Gastrocnemius medialis (tissue), 4 donors: ENCODE results near the gene GSG1L2. TPM values are rescaled to one million over a fixed set of nuclear protein-coding genes. Genes with fewer than 3 reads are reported as not detected.

Experiments
- ATAC-seq, 2 donors: fragments of 150-250 bp; one replicate each; pipeline ENCODE4 v1.9.1; 2016
- DNase-seq, 2 donors: peaks; one replicate each; pipeline ENCODE4 v3.0.0-alpha.2; 2019
- H3K27ac ChIP-seq, 4 donors: fragments of 200-600 bp; sonication (generic); 1 replicate in 1 of 4; 2 replicates in 3 of 4; pipeline ENCODE4 v1.5.1; 2016 to 2018; ENCODE audit warnings: mild to moderate bottlenecking in 2 of 4, moderate library complexity in 1 of 4
- H3K27me3 ChIP-seq, 3 donors: fragments of 200-600 bp; sonication (generic) in 2 of 3; 1 replicate in 1 of 3; 2 replicates in 2 of 3; pipeline versions ENCODE4 v1.5.1 to v1.6.0; 2016 to 2019; ENCODE audit warnings: mild to moderate bottlenecking in 1 of 3, moderate library complexity in 1 of 3
- H3K36me3 ChIP-seq, 2 donors: fragments of 200-600 bp; sonication (generic) in 1 of 2; one replicate each; pipeline ENCODE4 v1.5.1; 2017 to 2018
- H3K4me1 ChIP-seq, 2 donors: fragments of 200-600 bp; sonication (generic) in 1 of 2; one replicate each; pipeline ENCODE4 v1.5.1; 2016 to 2017; ENCODE audit warnings: mild to moderate bottlenecking in 2 of 2
- H3K4me3 ChIP-seq, 4 donors: fragments of 200-600 bp; sonication (generic) in 3 of 4; 1 replicate in 1 of 4; 2 replicates in 3 of 4; pipeline ENCODE4 v1.5.1; 2016 to 2019; ENCODE audit warnings: mild to moderate bottlenecking in 2 of 4
- H3K9me3 ChIP-seq, 3 donors: fragments of 200-600 bp; sonication (generic) in 2 of 3; 1 replicate in 1 of 3; 2 replicates in 2 of 3; pipeline ENCODE4 v1.5.1; 2016 to 2019
- POLR2A ChIP-seq, 2 donors: fragments of 450-650 bp; IDR thresholded peaks; one replicate each; pipeline ENCODE4 v1.6.1; 2017; ENCODE audit warnings: antibody characterized with exemption in 2 of 2, mild to moderate bottlenecking in 2 of 2, moderate library complexity in 2 of 2
- in situ Hi-C, 4 donors: fragments of 200-750 bp; cut with MboI; loops; one replicate each; pipeline versions ENCODE4 v1.15.0 to v1.8.0; 2017; ENCODE audit warnings: low sequenced_read_pairs in 4 of 4
- intact Hi-C: fragments of 100-400 bp; cut with DNase I; formaldehyde crosslinking; loops from one replicate; pipeline ENCODE4 v1.15.1; 2023; ENCODE audit warnings: low total_unique reads
- total RNA-seq, 4 donors: library from RNA; depleted of rRNA; stranded (reverse); fragments of >200 nt; gene quantifications; one replicate each; pipeline versions ENCODE4 v1.1.0 to v1.2.3, GENCODE V29; 2016
- TF ChIP-seq, protein P1 (sequence below), 5 experiments: fragments of 450-650 bp in 3 of 5; fragments of 200-600 bp in 2 of 5; sonication (generic) in 2 of 5; IDR thresholded peaks in 4 of 5; conservative IDR thresholded peaks in 1 of 5; 1 replicate in 4 of 5; 2 replicates in 1 of 5; pipeline ENCODE4 v1.5.1; 2016 to 2019; ENCODE audit warnings: antibody characterized with exemption in 5 of 5, mild to moderate bottlenecking in 3 of 5, moderate library complexity in 3 of 5

The GSG1L2 gene
- total RNA-seq, 4 donors from 2014 or later: not detected

DNA sequence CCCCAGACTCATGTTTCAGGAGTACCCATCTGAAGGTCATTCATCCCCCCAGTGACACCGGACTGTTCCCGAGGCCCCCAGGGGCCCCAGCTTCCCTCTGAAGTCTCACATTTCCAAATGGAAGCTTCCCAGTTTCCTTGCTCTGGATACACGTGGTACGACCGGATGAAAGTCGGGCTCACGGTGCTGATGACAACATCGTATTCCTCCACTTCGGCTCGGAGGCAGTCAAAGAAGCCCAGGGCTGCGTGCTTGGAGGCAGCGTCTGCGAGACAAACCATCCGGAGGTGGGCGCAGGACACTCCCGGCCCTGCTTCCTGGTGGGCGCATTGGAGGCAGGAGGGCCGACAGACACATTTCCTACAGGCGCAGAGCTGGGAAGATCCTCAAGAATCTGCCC is 49.2 kb downstream of the GSG1L2 start:
- ATAC-seq (no peak), DNase-seq (no peak)
- Histone ChIP-seq H3K36me3 (no peaks in the 10 kb centered on the region), H3K4me1 (no peaks in the 10 kb centered on the region), H3K27me3 (no peaks in the 10 kb centered on the region), H3K27ac (no peak overlapping the region), H3K4me3 (no peak overlapping the region), H3K9me3 (no peaks in the 10 kb centered on the region)
- no peak for TF ChIP-seq POLR2A (IDR thresholded peaks at IDR 0.05)
- TF ChIP-seq, protein P1, sequence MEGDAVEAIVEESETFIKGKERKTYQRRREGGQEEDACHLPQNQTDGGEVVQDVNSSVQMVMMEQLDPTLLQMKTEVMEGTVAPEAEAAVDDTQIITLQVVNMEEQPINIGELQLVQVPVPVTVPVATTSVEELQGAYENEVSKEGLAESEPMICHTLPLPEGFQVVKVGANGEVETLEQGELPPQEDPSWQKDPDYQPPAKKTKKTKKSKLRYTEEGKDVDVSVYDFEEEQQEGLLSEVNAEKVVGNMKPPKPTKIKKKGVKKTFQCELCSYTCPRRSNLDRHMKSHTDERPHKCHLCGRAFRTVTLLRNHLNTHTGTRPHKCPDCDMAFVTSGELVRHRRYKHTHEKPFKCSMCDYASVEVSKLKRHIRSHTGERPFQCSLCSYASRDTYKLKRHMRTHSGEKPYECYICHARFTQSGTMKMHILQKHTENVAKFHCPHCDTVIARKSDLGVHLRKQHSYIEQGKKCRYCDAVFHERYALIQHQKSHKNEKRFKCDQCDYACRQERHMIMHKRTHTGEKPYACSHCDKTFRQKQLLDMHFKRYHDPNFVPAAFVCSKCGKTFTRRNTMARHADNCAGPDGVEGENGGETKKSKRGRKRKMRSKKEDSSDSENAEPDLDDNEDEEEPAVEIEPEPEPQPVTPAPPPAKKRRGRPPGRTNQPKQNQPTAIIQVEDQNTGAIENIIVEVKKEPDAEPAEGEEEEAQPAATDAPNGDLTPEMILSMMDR (IDR thresholded peaks at IDR 0.05 in 4 of 5, conservative IDR thresholded peaks at IDR 0.05 in 1 of 5): no peak
- intact Hi-C loops (no loop called here), in situ Hi-C loops (no loop called here)

DNA sequence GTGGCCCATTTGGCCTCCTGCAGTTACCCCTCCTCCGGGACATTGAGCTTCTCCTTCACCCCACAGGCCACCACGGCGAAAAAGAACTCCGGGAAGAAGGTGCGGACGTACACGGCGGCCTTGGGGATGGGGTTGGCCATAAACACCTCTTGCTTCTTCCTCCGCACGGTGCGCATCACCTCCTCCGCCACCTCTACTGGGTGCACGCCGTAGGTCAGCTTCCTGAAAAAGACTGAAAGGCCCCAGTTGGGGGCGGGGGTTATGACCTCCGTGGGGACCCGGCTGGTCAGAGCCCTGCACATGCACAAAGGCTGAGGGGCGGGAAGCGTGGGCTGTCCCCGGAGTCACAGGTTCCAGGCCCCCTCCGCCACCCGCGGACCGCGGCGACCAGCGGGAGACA is 50.4 kb downstream of the GSG1L2 start:
- H3K4me1 ChIP-seq: no peaks in the 10 kb centered on the region
- in situ Hi-C loops: no loop called here
- H3K4me3 ChIP-seq: no peak overlapping the region
- no peak for DNase-seq
- H3K27me3 ChIP-seq: no peaks in the 10 kb centered on the region
- TF ChIP-seq, protein P1 (IDR thresholded peaks at IDR 0.05 in 4 of 5, conservative IDR thresholded peaks at IDR 0.05 in 1 of 5): no peak
- TF ChIP-seq POLR2A (IDR thresholded peaks at IDR 0.05): no peak
- intact Hi-C loops: no loop called here
- H3K9me3 ChIP-seq: no peaks in the 10 kb centered on the region
- H3K36me3 ChIP-seq: no peaks in the 10 kb centered on the region
- no peak overlapping the region for H3K27ac ChIP-seq
- no peak for ATAC-seq

DNA sequence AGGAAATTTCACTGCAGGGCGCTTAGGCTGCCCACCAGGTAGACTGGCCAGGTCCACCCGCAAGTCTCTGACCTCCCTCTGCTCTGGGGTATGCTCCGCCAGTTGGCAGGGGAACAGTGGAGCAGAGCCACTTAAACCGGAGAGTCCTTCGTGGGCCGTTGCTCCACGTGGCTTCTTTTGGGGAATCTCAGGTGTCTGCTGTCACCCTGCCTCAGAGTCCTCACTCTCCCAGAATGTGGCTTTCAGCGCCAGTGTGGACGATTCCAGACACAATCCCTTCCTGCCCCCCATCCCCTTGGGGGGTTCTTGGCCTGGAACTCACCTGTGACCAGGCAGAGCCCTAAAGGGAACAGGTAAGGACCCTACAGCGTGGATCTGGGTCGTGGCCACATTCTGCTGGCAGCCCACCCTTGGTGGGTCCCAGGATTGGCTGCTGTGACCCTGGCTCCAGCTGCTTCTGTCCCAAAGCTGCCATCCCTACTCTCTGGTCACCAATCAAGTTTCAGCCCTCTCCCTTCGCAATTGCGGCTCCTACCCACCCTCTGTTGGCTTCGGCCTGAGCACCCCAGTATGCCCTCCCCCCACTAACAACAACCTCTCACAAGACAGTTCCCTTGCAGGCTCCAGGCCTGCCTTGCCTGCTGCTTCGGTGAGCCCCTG is 52.7 kb downstream of the GSG1L2 start:
- Histone ChIP-seq H3K27ac (no peak overlapping the region), H3K4me1 (no peaks in the 10 kb centered on the region), H3K4me3 (no peak overlapping the region), H3K9me3 (no peaks in the 10 kb centered on the region), H3K36me3 (no peaks in the 10 kb centered on the region), H3K27me3 (peaks cover 0 to 5% (median 0%) of the 10 kb centered on the region in 3 donors)
- ATAC-seq: no peak
- no peak for DNase-seq
- in situ Hi-C loops: no loop called here
- no peak for TF ChIP-seq POLR2A (IDR thresholded peaks at IDR 0.05)
- TF ChIP-seq, protein P1 (IDR thresholded peaks at IDR 0.05 in 4 of 5, conservative IDR thresholded peaks at IDR 0.05 in 1 of 5): no peak
- intact Hi-C loops: no loop called here

DNA sequence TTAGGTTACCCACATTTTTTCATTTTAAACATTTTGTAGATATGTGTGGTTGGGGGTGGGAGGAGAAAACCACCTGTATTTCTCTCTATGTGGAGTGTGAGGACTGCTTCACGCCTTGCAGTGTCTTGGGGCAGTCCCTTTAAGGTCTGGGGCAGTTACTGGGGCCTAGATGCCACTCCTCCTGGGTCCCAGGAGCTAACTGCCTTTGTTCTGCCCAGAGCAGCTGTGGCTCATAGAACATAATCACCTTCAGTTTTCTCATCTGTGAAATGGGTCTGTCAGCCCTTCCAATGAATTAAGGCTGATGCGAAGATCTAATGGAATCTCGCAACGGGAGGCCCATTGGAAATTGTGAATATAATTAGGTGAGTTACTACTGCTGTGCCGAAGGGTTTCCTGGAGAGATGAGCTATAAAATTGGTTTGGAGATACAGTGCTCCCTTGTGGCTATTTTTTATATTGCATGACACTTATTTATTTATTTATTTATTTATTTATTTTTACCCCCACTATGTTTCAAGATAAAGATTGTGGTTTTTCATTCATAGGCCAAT is 53.4 kb downstream of the GSG1L2 start:
- DNase-seq: no peak
- intact Hi-C loops: loop anchor here (1.0 kb wide), 1 partner anchor 39 kb away; no protein-coding TSS in a partner anchor
- no peak for TF ChIP-seq POLR2A (IDR thresholded peaks at IDR 0.05)
- TF ChIP-seq, protein P1 (IDR thresholded peaks at IDR 0.05 in 4 of 5, conservative IDR thresholded peaks at IDR 0.05 in 1 of 5): peak; percentile 18 to 72 (median 38)
- Histone ChIP-seq H3K4me3 (no peak overlapping the region), H3K36me3 (no peaks in the 10 kb centered on the region), H3K4me1 (no peaks in the 10 kb centered on the region), H3K27ac (no peak overlapping the region), H3K9me3 (no peaks in the 10 kb centered on the region), H3K27me3 (peaks cover 0 to 8% (median 0%) of the 10 kb centered on the region in 3 donors)
- ATAC-seq: no peak
- in situ Hi-C loops: no loop called here
